Endothelial cell of umbilical vein (primary cell): ENCODE measurements around the gene DIAPH1. TPM values are rescaled to one million over a fixed set of nuclear protein-coding genes. Genes with fewer than 3 reads are reported as not detected.

Source experiments
- BruUV-seq: library from RNA; stranded (reverse); fragments of 400-500 nt; replicated peaks from 2 replicates; lab custom pipeline; 2021; lab: Mats Ljungman, UMichigan
- CTCF ChIA-PET: fragments of 300-600, 350-600 bp; sonication (Branson Sonifier 250); formaldehyde crosslinking; loops from one replicate; lab custom pipeline; 2021; ENCODE audit warnings: antibody characterized with exemption, inconsistent platforms; lab: Charles Lee
- POLR2A ChIA-PET: fragments of 300-600, 350-600 bp; sonication (Branson Sonifier 250); formaldehyde crosslinking; loops from one replicate; lab custom pipeline; 2021; ENCODE audit warnings: antibody characterized with exemption, inconsistent platforms; lab: Charles Lee
- DNase-seq: peaks from one replicate; pipeline ENCODE4 v3.0.0-alpha.2; 2011; ENCODE audit warnings: low read depth, low spot score
- FAIRE-seq: peaks from 2 replicates; lab custom pipeline; 2011; peaks lifted over from hg19 to GRCh38; lab: Jason Lieb, UNC
- H2AFZ ChIP-seq: 2 replicates; pipeline ENCODE4 v1.6.0; 2012; ENCODE audit warnings: low read depth, low read length, control low read depth, inconsistent platforms
- H3K27ac ChIP-seq: 2 replicates; pipeline ENCODE4 v1.5.1; 2011; ENCODE audit warnings: low read depth, mild to moderate bottlenecking, control low read depth, low read length, moderate library complexity; ENCODE audit not compliant: insufficient read depth
- H3K27me3 ChIP-seq, 2 experiments: 2 replicates each; pipeline versions ENCODE4 v1.6.0 to v1.6.1; 2011; ENCODE audit warnings: low read length in 2 of 2, mixed read lengths in 1 of 2; ENCODE audit not compliant: control insufficient read depth in 2 of 2, insufficient read depth in 2 of 2
- H3K36me3 ChIP-seq, 2 experiments: 2 replicates in 1 of 2; 3 replicates in 1 of 2; pipeline ENCODE4 v1.5.1; 2011; ENCODE audit warnings: low read length in 2 of 2, mild to moderate bottlenecking in 1 of 2, moderate library complexity in 1 of 2; ENCODE audit not compliant: control insufficient read depth in 2 of 2, insufficient read depth in 2 of 2; ENCODE audit errors: extremely low read depth in 1 of 2
- H3K4me1 ChIP-seq: 3 replicates; pipeline ENCODE4 v1.5.1; 2011; ENCODE audit warnings: mild to moderate bottlenecking, low read length; ENCODE audit not compliant: control insufficient read depth, insufficient read depth; ENCODE audit errors: extremely low read depth
- H3K4me2 ChIP-seq: 2 replicates; pipeline ENCODE4 v1.6.1; 2011; ENCODE audit warnings: low read length, control low read depth, mixed read lengths; ENCODE audit not compliant: insufficient read depth
- H3K4me3 ChIP-seq, 3 experiments: fragments of 200-600 bp in 1 of 3; sonication (generic), shearing (Covaris generic) in 1 of 3; replicated peaks in 1 of 3; 2 replicates each; pipeline ENCODE4 v1.5.1; 2011 to 2016; ENCODE audit warnings: control low read depth in 3 of 3, low read length in 3 of 3, mild to moderate bottlenecking in 2 of 3, inconsistent platforms in 1 of 3, low read depth in 1 of 3, moderate library complexity in 1 of 3; ENCODE audit not compliant: insufficient read depth in 1 of 3
- H3K79me2 ChIP-seq: 2 replicates; pipeline ENCODE4 v1.6.0; 2012; ENCODE audit warnings: low read length, inconsistent platforms; ENCODE audit not compliant: control insufficient read depth, insufficient read depth
- H3K9ac ChIP-seq: replicated peaks from 2 replicates; pipeline ENCODE3; 2011; ENCODE audit warnings: low read length, control low read depth; ENCODE audit not compliant: insufficient read depth; ENCODE audit errors: extremely low read depth
- H3K9me1 ChIP-seq: replicated peaks from 3 replicates; pipeline ENCODE4 v1.6.0; 2011; ENCODE audit warnings: mild to moderate bottlenecking, low read length; ENCODE audit not compliant: control insufficient read depth, insufficient read depth; ENCODE audit errors: extremely low read depth
- H3K9me3 ChIP-seq: replicated peaks from 2 replicates; pipeline ENCODE4 v1.5.1; 2012; ENCODE audit warnings: low read length, inconsistent platforms; ENCODE audit not compliant: control insufficient read depth, insufficient read depth
- H4K20me1 ChIP-seq: replicated peaks from 2 replicates; pipeline ENCODE3; 2011; ENCODE audit warnings: mild to moderate bottlenecking, low read length; ENCODE audit not compliant: control insufficient read depth, insufficient read depth; ENCODE audit errors: extremely low read depth
- CTCF ChIP-seq, 2 donors: IDR thresholded peaks; 1 replicate in 1 of 2; 2 replicates in 1 of 2; pipeline ENCODE4 v1.5.1; 2011; ENCODE audit warnings: low read length in 2 of 2, mild to moderate bottlenecking in 2 of 2, moderate library complexity in 2 of 2, control low read depth in 1 of 2, inconsistent platforms in 1 of 2, low read depth in 1 of 2; ENCODE audit not compliant: insufficient read depth in 1 of 2; ENCODE audit errors: extremely low read depth in 1 of 2
- EZH2 ChIP-seq: IDR thresholded peaks from 2 replicates; pipeline ENCODE4 v1.6.1; 2012; ENCODE audit warnings: borderline replicate concordance, low read depth, mild to moderate bottlenecking, moderate library complexity, low read length, inconsistent platforms; ENCODE audit not compliant: severe bottlenecking
- FOS ChIP-seq: IDR thresholded peaks from 2 replicates; pipeline ENCODE4 v1.6.1; 2011; ENCODE audit warnings: mild to moderate bottlenecking, low read length, moderate library complexity, borderline replicate concordance; ENCODE audit not compliant: insufficient read depth
- GATA2 ChIP-seq: IDR thresholded peaks from 2 replicates; pipeline ENCODE4 v1.7.0; 2011; ENCODE audit warnings: low read depth, mild to moderate bottlenecking, moderate library complexity, mixed read lengths, low read length; ENCODE audit not compliant: insufficient read length, insufficient read depth
- JUN ChIP-seq: IDR thresholded peaks from 2 replicates; pipeline ENCODE4 v1.6.1; 2011; ENCODE audit warnings: borderline replicate concordance, low read depth; ENCODE audit not compliant: insufficient read length, insufficient read depth
- MAX ChIP-seq: IDR thresholded peaks from 2 replicates; pipeline ENCODE4 v1.6.1; 2011; ENCODE audit not compliant: insufficient read depth, insufficient read length
- MYC ChIP-seq: IDR thresholded peaks from one replicate; pipeline ENCODE4 v1.6.1; 2011; ENCODE audit warnings: mild to moderate bottlenecking, low read depth, low read length
- POLR2A ChIP-seq: IDR thresholded peaks from 2 replicates; pipeline ENCODE4 v1.6.1; 2012; ENCODE audit warnings: low read depth, mild to moderate bottlenecking, control low read depth, low read length
- POLR2AphosphoS5 ChIP-seq: IDR thresholded peaks from 2 replicates; pipeline ENCODE4 v1.6.1; 2012; ENCODE audit warnings: low read depth, mild to moderate bottlenecking, control low read depth, low read length, moderate library complexity; ENCODE audit not compliant: insufficient read depth
- dilution Hi-C: fragments of 300-500 bp; cut with MboI; formaldehyde crosslinking; loops from one replicate; pipeline ENCODE4 v1.15.0; 2019; ENCODE audit warnings: low sequenced_read_pairs; ENCODE audit not compliant: extremely low pct_ligation_motif_present
- intact Hi-C: fragments of 100-400 bp; cut with micrococcal nuclease; formaldehyde crosslinking; loops from one replicate; pipeline ENCODE4 v1.10.0; 2022
- polyA plus RNA-seq, 4 experiments: library from polyadenylated mRNA; depleted of rRNA in 3 of 4; stranded (reverse) in 3 of 4; unstranded in 1 of 4; fragments of >200 nt; gene quantifications; 2 replicates each; pipeline versions ENCODE4 v1.2.1 to v1.2.3, GENCODE V29; 2011 to 2012; ENCODE audit warnings: missing spikeins in 1 of 4
- total RNA-seq: library from RNA; stranded (reverse); gene quantifications from 2 replicates; pipeline ENCODE4 v1.2.3, GENCODE V29; 2021

Gene DIAPH1
- total and polyA plus RNA-seq, 2 donors (not counting 3 experiments of a cell fraction or from before 2014, with no cell fraction given): 68.6 to 105 TPM

GRCh38 chr5:141495453-141495811 lies 123.4 kb downstream of the DIAPH1 start:
- ChIA-PET CTCF (interaction anchor here (0.6 to 2.7 kb wide), 2 partner anchors 12 to 65 kb away, joined by 3 to 18 read pairs; partner anchors contain the start of gene PCDHGA12), POLR2A (no interaction called here)
- H3K36me3 ChIP-seq: no peaks in the 10 kb centered on the region
- no peak overlapping the region for H3K4me2 ChIP-seq
- no peaks in the 10 kb centered on the region for H3K4me1 ChIP-seq
- no peak overlapping the region for H3K27ac ChIP-seq
- H3K27me3 ChIP-seq: peaks cover 10 to 23% of the 10 kb centered on the region in 2 experiments
- no peak for TF ChIP-seq GATA2
- no peak for TF ChIP-seq MYC
- TF ChIP-seq POLR2AphosphoS5: no peak
- no peaks in the 10 kb centered on the region for H4K20me1 ChIP-seq
- intact Hi-C loops (no loop called here), dilution Hi-C loops (no loop called here)
- H3K79me2 ChIP-seq: no peaks in the 10 kb centered on the region
- H3K9ac ChIP-seq: no peak overlapping the region
- FAIRE-seq (no peak), DNase-seq (no peak)
- no peak overlapping the region for H3K4me3 ChIP-seq
- BruUV-seq: no TSS peak
- H2AFZ ChIP-seq: no peak overlapping the region
- H3K9me1 ChIP-seq: no peaks in the 10 kb centered on the region
- no peaks in the 10 kb centered on the region for H3K9me3 ChIP-seq

GRCh38 chr5:141494761-141495452 lies 123.9 kb downstream of the DIAPH1 start:
- POLR2A ChIA-PET: no interaction called here
- intact Hi-C loops: no loop called here

More at GRCh38 chr5:141494761-141495452, 123.9 kb downstream of the DIAPH1 start:
- Histone ChIP-seq H3K27ac (no peak overlapping the region), H3K79me2 (no peaks in the 10 kb centered on the region), H3K9me1 (no peaks in the 10 kb centered on the region), H4K20me1 (no peaks in the 10 kb centered on the region), H3K9ac (no peak overlapping the region), H3K36me3 (no peaks in the 10 kb centered on the region), H3K27me3 (peaks cover 10 to 25% of the 10 kb centered on the region in 2 experiments), H2AFZ (no peak overlapping the region), H3K4me3 (no peak overlapping the region), H3K4me2 (no peak overlapping the region), H3K9me3 (no peaks in the 10 kb centered on the region), H3K4me1 (no peaks in the 10 kb centered on the region)
- DNase-seq: no peak
- CTCF ChIA-PET: interaction anchor here (0.6 to 2.7 kb wide), 5 partner anchors 9 to 121 kb away, joined by 3 to 18 read pairs (median 3); partner anchors contain the start of genes PCDHGA12 and PCDHGA6
- FAIRE-seq: no peak
- BruUV-seq: no TSS peak
- TF ChIP-seq MAX (no peak), POLR2AphosphoS5 (no peak), GATA2 (no peak), JUN (no peak), POLR2A (no peak), FOS (no peak), EZH2 (no peak), CTCF (IDR thresholded peaks at IDR 0.05; ENCODE audit: extremely low read depth in 1 of 2, insufficient read depth in 1 of 2, low read depth in 1 of 2, low read length in 2 of 2) (no peak), MYC (no peak)
- dilution Hi-C loops: no loop called here
